IPS-18a (cell line): ENCODE results near the gene LCE5A.

ENCODE experiments used
- H3K27ac ChIP-seq: one replicate; pipeline ENCODE4 v1.5.1; 2013; ENCODE audit warnings: low read length
- H3K27me3 ChIP-seq: one replicate; pipeline ENCODE4 v1.6.1; 2013; ENCODE audit warnings: mild to moderate bottlenecking, low read length; ENCODE audit not compliant: control insufficient read depth, insufficient read depth
- H3K36me3 ChIP-seq: one replicate; pipeline ENCODE4 v1.6.1; 2013; ENCODE audit warnings: low read depth, low read length; ENCODE audit not compliant: control insufficient read depth
- H3K4me1 ChIP-seq: one replicate; pipeline ENCODE4 v1.6.1; 2013; ENCODE audit warnings: low read depth, low read length; ENCODE audit not compliant: control insufficient read depth
- H3K4me3 ChIP-seq: one replicate; pipeline ENCODE4 v1.5.1; 2013; ENCODE audit warnings: low read length
- H3K9ac ChIP-seq: one replicate; pipeline ENCODE4 v1.6.1; 2013; ENCODE audit warnings: mild to moderate bottlenecking, low read length, moderate library complexity
- H3K9me3 ChIP-seq: one replicate; pipeline ENCODE4 v1.6.1; 2013; ENCODE audit warnings: low read depth, low read length; ENCODE audit not compliant: control insufficient read depth

LCE5A gene

DNA sequence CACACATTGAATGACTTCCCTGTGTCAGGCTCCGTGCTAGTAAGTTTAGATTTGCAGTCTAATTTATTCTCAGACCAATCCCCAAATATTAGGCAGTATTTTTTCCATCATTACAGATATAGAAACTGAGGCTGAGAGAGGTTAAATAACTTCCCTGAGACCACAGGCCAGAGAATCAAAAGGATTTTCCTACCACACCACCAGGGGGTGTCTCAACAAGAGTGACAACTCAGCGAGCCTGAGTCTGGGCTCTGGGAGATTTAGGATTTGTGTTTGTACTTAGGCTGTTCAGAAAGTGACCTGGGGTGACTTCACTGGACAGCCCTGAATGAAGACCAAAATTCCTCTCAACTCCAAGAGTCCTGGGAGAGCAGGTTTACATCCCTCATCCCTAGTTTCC is 13.3 kb upstream of the LCE5A start:
- no peaks in the 10 kb centered on the region for H3K36me3 ChIP-seq
- no peak overlapping the region for H3K9ac ChIP-seq
- H3K9me3 ChIP-seq = peaks cover 83% of the 10 kb centered on the region
- H3K4me3 ChIP-seq = no peak overlapping the region
- no peaks in the 10 kb centered on the region for H3K27me3 ChIP-seq
- H3K4me1 ChIP-seq = no peaks in the 10 kb centered on the region
- H3K27ac ChIP-seq = no peak overlapping the region

DNA sequence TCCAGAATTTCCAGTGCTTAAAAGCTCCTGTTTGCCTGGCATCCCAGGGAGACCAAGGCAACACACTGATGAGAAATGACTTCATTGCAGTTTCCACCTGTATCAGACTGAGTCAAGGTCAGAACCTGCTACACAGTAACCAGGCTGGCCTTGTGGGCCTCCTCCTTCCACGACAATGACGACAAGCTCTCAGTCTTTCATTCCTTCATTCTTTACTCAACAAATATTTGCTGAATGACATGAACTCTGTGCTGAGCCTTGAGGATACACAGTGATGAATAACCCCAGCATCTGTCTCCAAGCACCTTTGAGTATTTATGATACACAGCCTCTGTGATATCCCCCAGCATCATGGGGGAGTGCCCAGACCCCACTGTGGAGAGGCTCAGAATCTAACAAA is 8.9 kb upstream of the LCE5A start:
- Histone ChIP-seq H3K27me3 (no peaks in the 10 kb centered on the region), H3K4me1 (no peaks in the 10 kb centered on the region), H3K9me3 (peaks cover 93% of the 10 kb centered on the region), H3K27ac (no peak overlapping the region), H3K9ac (no peak overlapping the region), H3K36me3 (no peaks in the 10 kb centered on the region), H3K4me3 (no peak overlapping the region)

DNA sequence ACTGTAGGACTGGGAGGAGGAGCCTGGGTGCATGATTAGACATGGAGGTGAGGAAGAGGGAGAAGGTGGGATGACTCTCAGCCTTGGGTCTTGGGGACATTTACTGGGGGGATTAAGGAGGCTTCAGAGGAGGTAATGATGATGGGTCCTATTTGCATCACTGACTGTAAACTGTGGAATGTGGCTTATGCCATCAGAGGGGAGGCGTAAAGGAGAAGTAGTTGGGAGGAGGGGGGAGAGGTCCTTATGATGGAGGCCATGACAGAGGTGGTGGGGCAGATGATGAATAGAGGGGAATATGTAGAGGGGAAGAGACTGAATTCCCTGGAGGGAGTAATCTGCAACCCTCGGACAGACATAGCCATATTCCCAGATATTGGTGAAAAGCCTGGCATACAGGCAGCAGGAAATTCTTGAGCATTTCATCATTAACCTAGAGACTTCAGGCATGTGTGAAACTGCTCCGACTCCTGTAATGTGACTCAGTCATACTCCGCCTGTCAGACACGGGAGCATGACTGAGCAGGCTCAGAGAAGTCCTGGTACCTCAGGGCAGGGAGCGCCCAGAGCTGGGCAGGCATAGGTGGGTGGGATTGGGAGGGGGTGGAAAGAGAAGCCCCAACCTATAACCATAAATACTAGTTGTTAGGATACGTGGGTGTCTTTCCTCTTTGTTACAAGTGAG is 8.0 kb upstream of the LCE5A start:
- no peak overlapping the region for H3K9ac ChIP-seq
- no peak overlapping the region for H3K27ac ChIP-seq
- H3K36me3 ChIP-seq = no peaks in the 10 kb centered on the region
- no peaks in the 10 kb centered on the region for H3K27me3 ChIP-seq
- peaks cover 95% of the 10 kb centered on the region for H3K9me3 ChIP-seq
- H3K4me1 ChIP-seq = no peaks in the 10 kb centered on the region
- no peak overlapping the region for H3K4me3 ChIP-seq

DNA sequence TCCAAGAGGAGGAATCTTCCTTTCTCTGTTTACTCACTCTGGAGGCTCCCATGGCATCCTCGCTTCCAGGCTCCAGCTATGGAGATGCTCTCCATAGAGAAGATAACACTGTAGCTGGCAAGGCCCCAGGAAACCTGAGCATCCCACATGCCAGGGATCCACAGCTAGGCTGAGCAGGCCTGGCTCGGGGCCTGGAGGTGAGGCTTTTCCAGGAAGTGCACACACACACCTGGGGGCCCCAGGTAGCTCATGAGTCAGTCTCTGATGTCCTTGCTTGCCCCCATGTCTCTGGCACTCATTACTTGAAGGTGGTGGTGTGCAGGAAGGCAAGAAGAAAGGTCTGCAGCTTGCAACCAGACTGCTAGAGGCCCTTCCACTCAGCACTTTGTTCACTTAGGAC is 5.5 kb upstream of the LCE5A start:
- peaks cover 94% of the 10 kb centered on the region for H3K9me3 ChIP-seq
- H3K27ac ChIP-seq = no peak overlapping the region
- H3K4me1 ChIP-seq = no peaks in the 10 kb centered on the region

DNA sequence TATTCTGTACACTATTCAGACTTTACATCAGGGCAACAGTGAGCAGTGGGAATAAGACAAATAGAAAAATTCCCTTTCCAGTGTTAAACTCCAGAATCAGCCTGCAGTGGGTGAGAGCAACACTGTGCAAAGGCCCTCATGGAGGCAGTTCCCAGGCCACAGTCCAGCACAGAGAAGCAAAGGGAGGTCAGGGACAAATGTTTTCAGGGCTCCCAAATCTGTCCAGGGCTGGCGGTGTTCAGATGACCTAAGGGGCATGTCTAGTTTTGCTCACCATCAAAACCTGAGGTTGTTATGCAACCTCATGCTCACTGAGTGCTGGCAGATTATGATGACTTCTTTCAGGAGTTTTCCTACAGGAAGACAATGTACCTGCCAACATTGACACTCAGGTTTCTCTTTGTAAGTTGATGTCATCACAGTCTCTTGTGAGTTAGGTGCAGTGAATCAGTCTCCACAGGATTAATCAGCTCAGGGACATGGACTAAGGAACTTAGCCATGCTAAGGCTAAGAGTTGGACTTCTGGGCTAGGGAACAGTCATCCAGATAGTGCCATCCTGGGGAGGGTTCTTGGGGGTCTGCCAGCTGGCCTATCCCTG is 3.6 kb upstream of the LCE5A start:
- H3K27ac ChIP-seq = no peak overlapping the region
- H3K4me3 ChIP-seq = no peak overlapping the region
- H3K27me3 ChIP-seq = no peaks in the 10 kb centered on the region
- H3K9me3 ChIP-seq = peaks cover 87% of the 10 kb centered on the region
- H3K9ac ChIP-seq = no peak overlapping the region
- no peaks in the 10 kb centered on the region for H3K36me3 ChIP-seq
- no peaks in the 10 kb centered on the region for H3K4me1 ChIP-seq

More for the DNA sequence above, 5.5 kb upstream of the LCE5A start:
- no peaks in the 10 kb centered on the region for H3K27me3 ChIP-seq
- no peaks in the 10 kb centered on the region for H3K36me3 ChIP-seq
- no peak overlapping the region for H3K9ac ChIP-seq
- H3K4me3 ChIP-seq = no peak overlapping the region

DNA sequence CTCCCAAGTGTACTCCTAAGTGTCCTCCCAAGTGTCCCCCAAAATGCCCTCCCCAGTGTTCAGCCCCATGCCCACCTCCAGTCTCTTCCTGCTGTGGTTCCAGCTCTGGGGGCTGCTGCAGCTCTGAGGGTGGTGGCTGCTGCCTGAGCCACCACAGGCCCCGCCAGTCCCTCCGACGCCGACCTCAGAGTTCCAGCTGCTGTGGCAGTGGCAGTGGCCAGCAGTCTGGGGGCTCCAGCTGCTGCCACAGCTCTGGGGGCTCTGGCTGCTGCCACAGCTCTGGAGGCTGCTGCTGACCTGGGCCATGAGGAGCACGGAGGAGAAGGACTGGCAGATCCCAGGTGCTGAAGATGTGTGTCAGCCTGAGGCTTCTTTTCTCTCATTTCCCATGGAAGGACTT is 993 bp downstream of the LCE5A start:
- no peak overlapping the region for H3K4me3 ChIP-seq

DNA sequence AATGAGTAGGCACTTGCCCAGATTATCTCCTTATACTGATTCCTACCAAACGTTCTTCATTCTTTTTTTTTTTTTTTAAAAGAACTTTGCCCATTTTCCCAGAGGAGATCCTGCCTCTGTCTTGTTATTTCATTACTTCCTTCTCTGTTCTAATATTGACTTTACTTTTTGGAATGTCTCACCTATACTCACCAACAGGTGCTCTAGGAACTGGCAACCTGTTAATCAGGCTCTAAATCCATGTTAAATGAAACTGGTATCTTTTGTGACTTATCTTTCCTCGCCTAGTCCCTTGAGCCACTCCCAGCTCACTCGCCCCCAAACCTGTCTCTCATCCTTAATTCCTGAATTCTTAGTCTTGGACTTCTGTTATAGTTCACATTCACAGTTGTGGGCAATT is 2.5 kb downstream of the LCE5A start:
- Histone ChIP-seq H3K4me1 (no peaks in the 10 kb centered on the region), H3K36me3 (no peaks in the 10 kb centered on the region), H3K4me3 (no peak overlapping the region), H3K9ac (no peak overlapping the region), H3K27me3 (no peaks in the 10 kb centered on the region), H3K9me3 (peaks cover 77% of the 10 kb centered on the region), H3K27ac (no peak overlapping the region)

More for the DNA sequence above, 993 bp downstream of the LCE5A start:
- Histone ChIP-seq H3K9me3 (peaks cover 76% of the 10 kb centered on the region), H3K9ac (no peak overlapping the region), H3K27me3 (no peaks in the 10 kb centered on the region), H3K36me3 (no peaks in the 10 kb centered on the region), H3K27ac (no peak overlapping the region), H3K4me1 (no peaks in the 10 kb centered on the region)

DNA sequence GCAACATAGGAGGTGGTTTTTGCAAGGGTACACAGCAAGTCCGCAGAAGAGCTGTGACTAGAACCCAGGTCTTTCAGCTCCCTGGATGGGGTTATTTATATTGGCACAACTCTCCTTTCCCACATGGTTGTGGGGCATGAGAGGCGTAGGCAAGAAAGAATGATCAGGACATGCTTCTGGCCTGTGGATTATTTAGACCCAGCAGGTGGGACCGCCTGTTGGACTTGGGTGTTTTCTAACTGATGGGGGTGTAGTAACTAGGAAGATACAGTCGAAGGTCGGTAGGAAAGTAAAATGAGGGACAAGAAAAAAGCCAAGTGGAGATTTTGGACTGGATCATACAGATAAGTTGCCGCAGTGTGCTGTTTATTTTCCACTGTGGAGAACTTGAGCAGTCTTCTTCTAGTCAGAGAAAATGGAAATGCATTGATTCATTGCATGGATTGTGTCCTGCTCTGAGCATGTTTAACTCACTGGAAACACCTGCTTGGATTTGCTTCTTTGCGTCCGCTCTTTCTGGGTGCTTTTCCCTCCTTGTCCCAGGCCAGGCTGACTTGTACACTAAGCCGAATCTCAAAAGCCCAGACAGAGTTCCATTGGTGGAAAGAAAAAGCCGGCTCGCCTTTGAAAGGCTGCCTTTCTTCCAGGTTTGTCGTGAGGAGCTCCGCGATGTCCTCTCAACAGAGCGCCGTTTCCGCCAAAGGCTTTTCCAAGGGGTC is 4.3 kb downstream of the LCE5A start:
- Histone ChIP-seq H3K36me3 (no peaks in the 10 kb centered on the region), H3K4me1 (no peaks in the 10 kb centered on the region), H3K27me3 (no peaks in the 10 kb centered on the region), H3K4me3 (no peak overlapping the region), H3K9ac (no peak overlapping the region), H3K27ac (no peak overlapping the region), H3K9me3 (peaks cover 77% of the 10 kb centered on the region)

DNA sequence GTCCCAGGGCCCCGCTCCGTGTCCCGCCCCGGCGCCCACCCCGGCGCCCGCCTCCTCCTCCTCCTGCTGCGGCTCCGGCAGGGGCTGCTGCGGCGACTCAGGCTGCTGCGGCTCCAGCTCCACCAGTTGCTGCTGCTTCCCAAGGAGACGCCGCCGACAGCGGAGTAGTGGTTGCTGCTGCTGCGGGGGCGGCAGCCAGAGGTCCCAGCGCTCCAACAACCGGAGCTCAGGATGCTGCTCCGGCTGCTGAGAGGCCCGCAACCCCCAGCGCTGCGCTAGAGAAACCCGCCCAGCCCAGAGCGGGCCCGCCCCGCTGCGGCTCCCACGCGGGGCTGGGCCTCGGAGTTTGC is 4.8 kb downstream of the LCE5A start:
- H3K27me3 ChIP-seq = no peaks in the 10 kb centered on the region
- no peaks in the 10 kb centered on the region for H3K4me1 ChIP-seq
- no peak overlapping the region for H3K9ac ChIP-seq
- H3K27ac ChIP-seq = no peak overlapping the region
- H3K36me3 ChIP-seq = no peaks in the 10 kb centered on the region
- peaks cover 77% of the 10 kb centered on the region for H3K9me3 ChIP-seq
- H3K4me3 ChIP-seq = no peak overlapping the region

DNA sequence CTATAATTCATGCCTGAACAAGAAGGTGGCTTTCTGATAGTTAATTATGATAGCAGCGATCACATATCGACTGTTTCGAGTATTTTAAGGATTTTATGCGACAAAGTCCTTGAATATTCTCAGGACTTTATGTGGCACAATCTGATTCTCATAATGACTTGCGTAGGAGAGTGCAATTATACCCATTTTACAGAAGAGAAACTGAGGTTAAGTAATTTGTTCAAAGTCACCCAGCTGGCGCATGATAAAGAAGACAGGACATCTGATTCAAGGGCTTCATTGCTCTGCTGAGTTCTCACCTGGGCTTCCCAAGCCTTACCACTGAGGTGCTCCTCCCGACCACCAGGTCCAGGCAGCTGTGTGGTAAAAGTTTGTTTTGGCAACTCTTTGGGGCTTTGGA is 5.5 kb downstream of the LCE5A start:
- Histone ChIP-seq H3K27ac (no peak overlapping the region), H3K9ac (no peak overlapping the region), H3K9me3 (peaks cover 78% of the 10 kb centered on the region), H3K27me3 (no peaks in the 10 kb centered on the region), H3K4me3 (no peak overlapping the region), H3K36me3 (no peaks in the 10 kb centered on the region), H3K4me1 (no peaks in the 10 kb centered on the region)

DNA sequence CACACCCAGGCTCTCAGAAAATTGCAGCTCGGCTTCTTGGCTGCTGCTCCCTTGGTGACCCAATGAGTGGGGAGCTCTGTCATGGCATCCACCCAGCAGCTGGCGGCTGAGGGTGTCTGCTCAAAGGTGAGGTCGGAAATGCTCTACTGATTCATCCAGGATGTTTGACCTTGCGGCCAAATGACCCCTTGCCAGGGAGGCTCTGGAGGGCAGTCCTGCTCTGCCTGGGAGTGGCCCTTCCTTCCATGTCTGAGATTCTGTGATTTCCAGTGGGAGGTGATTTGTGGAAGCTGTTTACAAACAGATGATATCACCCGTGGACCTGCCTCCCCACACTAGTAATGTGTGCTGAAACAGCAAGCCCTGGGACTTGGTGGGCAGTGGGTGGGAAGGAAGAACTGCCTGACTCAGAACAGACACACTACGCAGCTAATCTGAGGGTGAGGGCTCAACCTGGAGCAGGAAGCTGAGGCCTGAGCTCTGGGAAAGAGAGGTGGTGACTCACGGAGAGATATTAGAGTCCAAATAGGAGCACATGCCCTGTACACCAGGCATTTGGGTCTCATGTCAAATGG is 6.7 kb downstream of the LCE5A start:
- no peak overlapping the region for H3K27ac ChIP-seq
- no peaks in the 10 kb centered on the region for H3K4me1 ChIP-seq
- no peak overlapping the region for H3K4me3 ChIP-seq
- H3K27me3 ChIP-seq = no peaks in the 10 kb centered on the region
- H3K9me3 ChIP-seq = peaks cover 84% of the 10 kb centered on the region
- no peak overlapping the region for H3K9ac ChIP-seq
- no peaks in the 10 kb centered on the region for H3K36me3 ChIP-seq
